ENCODE data around the gene WWTR1.
A peak's percentile ranks its signal among the peaks of the same experiment; 100 is the strongest.

WWTR1 gene

DNA sequence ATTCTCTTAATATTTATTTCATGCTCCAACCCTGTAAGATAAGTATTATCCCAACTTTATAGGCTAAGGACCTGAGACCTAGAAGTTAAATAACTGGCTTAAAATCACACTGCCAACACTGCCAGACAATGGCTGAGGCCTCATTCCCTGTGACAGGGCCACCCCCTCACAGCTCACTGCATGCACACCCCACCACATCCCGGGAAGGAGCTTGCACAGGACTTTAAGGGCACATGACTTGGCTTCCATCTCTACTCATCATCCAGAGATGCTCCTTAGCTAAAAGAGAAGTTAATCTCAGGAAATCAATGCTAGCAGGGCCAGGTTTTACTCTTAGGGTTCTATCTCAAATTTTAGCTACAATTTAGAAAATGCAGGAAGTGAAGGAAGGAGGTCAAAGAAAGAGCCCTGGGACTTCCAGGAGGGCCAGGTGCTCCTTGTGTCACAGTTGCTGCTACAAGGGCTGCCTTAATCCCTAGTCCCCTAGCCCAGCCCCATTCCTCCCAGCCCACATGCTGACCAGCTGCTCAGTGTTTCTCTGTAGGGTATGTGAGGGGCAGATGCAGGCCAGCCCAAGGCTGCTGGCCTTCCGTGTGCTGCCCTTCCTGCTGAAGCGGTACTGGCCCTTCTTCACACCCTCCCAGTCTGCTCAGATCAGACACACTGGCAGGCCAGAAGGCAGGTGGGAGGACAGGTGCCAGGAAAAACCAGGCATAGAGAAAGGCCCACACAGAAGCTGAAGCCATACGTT is 53.5 kb downstream of the WWTR1 start:
- TF ChIP-seq POLR2A (IDR thresholded peaks at IDR 0.05; ENCODE audit: low read depth, low read length) (no peak), TAF1 (IDR thresholded peaks at IDR 0.05; ENCODE audit: borderline replicate concordance, low read depth, low read length) (no peak), POLR2AphosphoS5 (IDR thresholded peaks at IDR 0.05; ENCODE audit: low read depth, low read length) (no peak)
- peak; percentile 42 for FAIRE-seq
- no peak for DNase-seq (ENCODE audit: insufficient read length)

DNA sequence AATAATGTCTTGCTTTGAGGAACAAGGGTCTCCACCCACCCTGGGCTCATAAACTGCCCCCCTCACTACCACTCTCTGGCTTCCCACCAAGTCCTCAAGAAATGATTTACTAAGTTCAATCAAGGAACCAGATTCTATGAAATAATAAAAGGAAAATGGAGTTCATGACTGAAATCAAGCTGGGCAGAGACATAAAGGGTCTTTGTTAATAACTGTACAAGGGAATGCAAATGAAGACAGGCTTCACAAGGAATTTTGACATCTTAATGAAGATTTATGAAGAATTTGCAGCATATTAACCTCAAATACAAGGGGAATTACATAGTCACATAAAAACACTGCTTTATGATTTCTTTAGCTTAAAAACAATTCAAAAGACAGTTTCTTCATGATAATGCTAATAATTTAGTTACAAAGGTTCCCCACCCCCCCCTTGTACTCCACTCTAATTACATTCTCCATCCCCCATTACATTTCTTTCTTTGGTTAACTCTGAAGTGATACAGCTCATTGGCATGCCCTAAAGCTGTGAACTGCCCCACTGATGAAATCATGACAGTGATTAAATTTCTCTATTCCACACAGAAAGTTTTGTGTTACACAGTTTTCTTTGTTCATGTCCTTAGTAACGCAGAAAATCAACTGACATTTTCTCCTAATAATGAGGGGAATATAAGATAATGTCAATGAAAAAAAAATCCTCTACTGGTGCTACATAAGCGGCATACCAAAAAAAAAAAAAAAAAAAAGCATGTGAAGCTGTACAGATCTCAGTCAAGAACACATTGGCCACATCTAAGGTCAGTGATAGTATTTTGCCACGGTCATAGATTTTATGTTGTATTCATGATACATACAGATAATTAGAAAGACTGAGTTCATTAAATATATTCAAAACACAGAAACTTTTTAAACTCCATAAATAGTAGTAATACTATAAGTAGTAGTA is 54.4 kb downstream of the WWTR1 start:
- TF ChIP-seq POLR2A (IDR thresholded peaks at IDR 0.05; ENCODE audit: low read depth, low read length) (no peak), POLR2AphosphoS5 (IDR thresholded peaks at IDR 0.05; ENCODE audit: low read depth, low read length) (no peak), TAF1 (IDR thresholded peaks at IDR 0.05; ENCODE audit: borderline replicate concordance, low read depth, low read length) (no peak)
- no peak for DNase-seq (ENCODE audit: insufficient read length)
- FAIRE-seq, result no peak

DNA sequence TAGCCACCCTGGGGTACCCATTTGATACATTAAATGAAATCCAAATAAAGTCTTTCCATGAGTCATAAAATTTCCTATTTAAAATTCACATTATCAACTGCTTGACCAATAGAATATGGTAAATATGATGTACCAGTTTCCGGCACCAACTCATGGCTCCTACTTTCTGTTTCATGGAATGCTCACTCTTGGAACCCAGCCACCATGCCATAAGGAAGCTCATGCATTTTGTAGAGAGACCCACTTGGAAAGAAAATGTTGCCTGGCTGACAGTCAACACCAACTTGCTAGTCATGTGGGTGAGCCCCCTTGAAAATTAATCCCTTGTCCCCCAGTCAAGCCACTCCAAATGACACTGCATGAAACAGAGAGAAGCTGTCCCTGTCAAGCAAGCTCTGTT is 57.2 kb downstream of the WWTR1 start:
- no peak for DNase-seq (ENCODE audit: insufficient read length)
- no peak for FAIRE-seq
- no peak for TF ChIP-seq POLR2A (IDR thresholded peaks at IDR 0.05; ENCODE audit: low read depth, low read length)
- TF ChIP-seq POLR2AphosphoS5 (IDR thresholded peaks at IDR 0.05; ENCODE audit: low read depth, low read length), result no peak
- TF ChIP-seq TAF1 (IDR thresholded peaks at IDR 0.05; ENCODE audit: borderline replicate concordance, low read depth, low read length), result no peak

DNA sequence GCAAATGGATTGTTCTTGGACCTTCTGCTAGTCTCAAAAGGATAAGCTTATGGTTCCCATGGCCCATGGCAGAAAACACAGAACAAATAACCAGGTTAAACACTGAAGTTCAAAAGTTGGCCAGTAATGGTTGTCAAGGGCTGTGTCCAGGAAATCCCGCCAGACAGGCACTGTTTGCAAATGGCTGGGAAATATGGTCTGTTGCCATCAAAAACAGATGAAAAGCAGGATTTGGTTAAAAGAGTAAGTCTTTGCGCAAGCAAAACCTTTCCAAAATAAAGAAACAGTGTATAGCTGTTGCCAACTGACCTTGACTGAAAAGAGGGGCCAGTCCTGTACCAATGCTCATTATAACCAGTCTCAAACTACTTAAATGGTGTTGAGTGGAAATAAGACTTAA is 58.6 kb downstream of the WWTR1 start:
- FAIRE-seq (no peak), DNase-seq (ENCODE audit: insufficient read length) (no peak)
- no peak for TF ChIP-seq POLR2A (IDR thresholded peaks at IDR 0.05; ENCODE audit: low read depth, low read length)
- no peak for TF ChIP-seq POLR2AphosphoS5 (IDR thresholded peaks at IDR 0.05; ENCODE audit: low read depth, low read length)
- TF ChIP-seq TAF1 (IDR thresholded peaks at IDR 0.05; ENCODE audit: borderline replicate concordance, low read depth, low read length), result no peak

DNA sequence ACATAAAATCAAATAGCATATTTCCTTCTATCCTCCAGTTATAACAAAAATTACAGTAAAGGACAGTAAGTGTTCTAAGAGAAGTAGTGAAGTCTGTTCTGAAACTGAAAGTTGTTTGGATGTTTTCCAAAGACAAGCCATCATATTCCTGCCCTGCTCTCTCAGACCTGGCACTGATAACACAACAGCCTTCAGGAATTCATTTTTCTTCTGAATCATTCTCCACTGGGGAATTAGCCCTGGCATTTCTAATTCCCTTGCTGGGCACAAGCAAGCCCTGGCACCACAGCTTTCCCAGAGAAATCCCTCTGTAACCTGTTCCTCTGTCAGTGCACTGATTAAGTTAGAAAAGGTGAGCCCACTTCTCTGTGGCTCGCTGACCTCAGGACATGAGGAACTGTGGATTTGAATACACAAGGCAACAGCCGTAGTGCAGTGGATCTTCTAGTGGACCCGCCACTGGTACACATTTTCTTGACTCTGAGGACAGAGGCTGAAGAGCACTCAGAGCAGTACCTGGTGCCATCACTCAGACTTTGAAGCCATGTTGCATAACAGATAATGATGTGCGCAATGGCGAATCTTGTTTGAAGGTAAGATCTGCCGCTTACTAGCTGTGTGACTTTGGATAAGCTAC is 61.6 kb downstream of the WWTR1 start:
- TF ChIP-seq TAF1 (IDR thresholded peaks at IDR 0.05; ENCODE audit: borderline replicate concordance, low read depth, low read length) (no peak), POLR2AphosphoS5 (IDR thresholded peaks at IDR 0.05; ENCODE audit: low read depth, low read length) (no peak), POLR2A (IDR thresholded peaks at IDR 0.05; ENCODE audit: low read depth, low read length) (no peak)
- FAIRE-seq (no peak), DNase-seq (ENCODE audit: insufficient read length) (no peak)

DNA sequence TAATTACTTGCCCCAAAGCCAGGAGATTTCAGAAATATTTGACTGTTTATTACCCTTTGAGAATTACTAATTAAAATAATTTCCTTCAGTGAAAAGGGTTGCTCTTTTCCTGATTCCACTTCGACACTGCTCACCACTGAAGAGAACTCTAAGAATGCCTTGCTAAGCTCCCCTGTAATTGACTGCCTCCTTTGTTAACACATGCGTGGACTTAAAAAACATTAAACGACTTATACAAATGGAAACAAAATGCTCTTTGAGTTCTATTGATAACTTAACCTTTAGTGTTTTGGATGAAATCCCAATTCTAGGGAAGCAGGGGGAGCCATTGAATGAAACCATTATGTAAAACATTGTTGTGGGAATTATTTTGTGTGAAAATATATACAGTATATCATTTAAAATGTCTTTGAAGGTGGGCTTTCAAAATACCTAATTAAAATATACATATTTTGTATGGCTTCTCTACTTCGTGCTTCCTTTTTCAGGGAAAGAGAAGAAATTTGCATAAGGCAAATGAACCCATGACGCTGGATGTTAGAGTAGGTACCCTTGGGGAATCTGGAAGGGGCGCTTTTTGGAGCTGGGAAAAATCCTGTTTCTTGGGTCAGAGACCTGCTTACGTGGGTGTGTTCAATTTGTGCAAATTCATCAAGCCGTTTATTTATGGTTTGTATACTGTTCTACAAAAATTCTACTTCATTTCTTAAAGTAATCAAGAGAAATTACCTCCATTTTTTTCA is 64.2 kb downstream of the WWTR1 start:
- DNase-seq (ENCODE audit: insufficient read length), result no peak
- FAIRE-seq, result no peak
- TF ChIP-seq POLR2A (IDR thresholded peaks at IDR 0.05; ENCODE audit: low read depth, low read length) (no peak), TAF1 (IDR thresholded peaks at IDR 0.05; ENCODE audit: borderline replicate concordance, low read depth, low read length) (no peak), POLR2AphosphoS5 (IDR thresholded peaks at IDR 0.05; ENCODE audit: low read depth, low read length) (no peak)

DNA sequence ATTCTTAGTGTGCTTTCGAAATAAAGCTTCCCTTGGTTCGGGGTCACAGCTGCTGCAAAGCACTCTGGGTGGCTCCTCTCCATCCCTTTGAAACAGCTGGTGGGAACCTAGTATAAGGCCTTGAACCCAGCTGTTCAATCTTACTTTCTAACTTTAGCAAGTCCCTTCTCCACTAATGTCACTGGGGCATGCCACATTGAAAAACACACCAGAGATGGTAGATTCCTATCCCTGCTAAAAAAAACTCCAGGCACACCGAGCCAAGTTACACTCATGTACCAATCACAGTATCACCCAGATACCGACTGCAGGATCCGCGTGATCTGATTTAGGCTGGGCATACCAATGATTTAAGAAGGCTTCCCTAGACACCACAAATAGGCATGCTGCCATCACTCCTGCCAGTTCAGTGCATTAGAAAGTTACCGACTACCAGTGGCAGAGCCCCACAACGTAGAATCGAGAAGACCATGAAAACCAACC is 65.0 kb downstream of the WWTR1 start:
- TF ChIP-seq POLR2A (IDR thresholded peaks at IDR 0.05; ENCODE audit: low read depth, low read length) (no peak), POLR2AphosphoS5 (IDR thresholded peaks at IDR 0.05; ENCODE audit: low read depth, low read length) (no peak), TAF1 (IDR thresholded peaks at IDR 0.05; ENCODE audit: borderline replicate concordance, low read depth, low read length) (no peak)
- no peak for DNase-seq (ENCODE audit: insufficient read length)
- FAIRE-seq, result peak; percentile 51

DNA sequence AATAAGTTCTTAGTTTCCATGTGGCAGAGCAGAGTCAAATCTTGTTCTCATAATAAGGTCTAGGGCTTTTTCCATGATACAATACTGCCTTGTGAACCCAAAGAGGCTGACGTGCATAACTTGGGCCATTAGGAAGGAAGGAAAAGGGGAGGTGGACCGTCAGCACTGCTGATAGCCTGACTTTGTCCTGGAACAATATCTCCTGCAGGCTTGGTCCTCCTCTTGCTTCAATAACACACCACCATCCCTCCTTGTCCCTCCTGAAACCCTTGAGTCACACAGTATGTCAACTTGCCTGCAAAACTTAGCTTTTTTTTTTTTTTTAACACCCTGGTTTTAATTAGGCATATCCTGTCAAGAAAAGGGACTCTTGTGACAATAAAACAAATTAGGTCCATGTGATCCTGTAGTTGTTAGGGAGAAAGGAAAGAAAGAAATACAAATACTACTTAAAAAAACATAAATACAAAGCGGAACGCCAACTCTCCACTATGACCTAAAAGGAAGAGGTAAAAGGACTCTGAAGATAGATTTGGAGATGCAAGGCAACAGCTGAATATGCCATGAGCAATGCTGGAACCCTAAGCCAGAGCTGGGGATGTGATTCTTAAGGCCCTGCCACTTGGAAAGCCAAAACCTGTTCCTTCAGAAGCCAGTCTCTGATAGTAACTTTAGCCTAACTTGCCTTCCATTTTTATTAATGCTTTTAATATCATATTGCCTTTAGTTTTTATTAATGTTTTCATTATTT is 67.0 kb downstream of the WWTR1 start:
- DNase-seq (ENCODE audit: insufficient read length) (no peak), FAIRE-seq (no peak)
- no peak for TF ChIP-seq TAF1 (IDR thresholded peaks at IDR 0.05; ENCODE audit: borderline replicate concordance, low read depth, low read length)
- TF ChIP-seq POLR2A (IDR thresholded peaks at IDR 0.05; ENCODE audit: low read depth, low read length), result no peak
- no peak for TF ChIP-seq POLR2AphosphoS5 (IDR thresholded peaks at IDR 0.05; ENCODE audit: low read depth, low read length)

DNA sequence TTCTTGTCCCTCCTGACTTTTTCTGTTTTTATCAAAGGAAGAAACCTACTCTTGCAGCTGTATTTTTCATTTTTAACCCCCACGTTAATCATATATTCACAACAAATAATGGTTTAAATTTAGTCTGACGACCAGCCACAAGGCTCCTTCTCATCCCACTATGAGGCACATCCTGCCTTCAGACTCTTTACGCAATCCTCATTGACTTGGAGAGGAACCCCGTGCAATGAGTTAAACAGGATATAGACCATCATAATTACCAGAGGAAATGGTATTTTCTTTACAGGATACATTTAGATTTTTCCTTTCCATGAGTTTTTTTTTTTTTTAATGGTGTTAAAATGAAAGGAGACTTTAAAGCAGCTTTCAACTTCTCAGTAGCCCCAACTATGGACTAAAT is 68.5 kb downstream of the WWTR1 start:
- FAIRE-seq (no peak), DNase-seq (ENCODE audit: insufficient read length) (no peak)
- TF ChIP-seq POLR2A (IDR thresholded peaks at IDR 0.05; ENCODE audit: low read depth, low read length) (no peak), POLR2AphosphoS5 (IDR thresholded peaks at IDR 0.05; ENCODE audit: low read depth, low read length) (no peak)

DNA sequence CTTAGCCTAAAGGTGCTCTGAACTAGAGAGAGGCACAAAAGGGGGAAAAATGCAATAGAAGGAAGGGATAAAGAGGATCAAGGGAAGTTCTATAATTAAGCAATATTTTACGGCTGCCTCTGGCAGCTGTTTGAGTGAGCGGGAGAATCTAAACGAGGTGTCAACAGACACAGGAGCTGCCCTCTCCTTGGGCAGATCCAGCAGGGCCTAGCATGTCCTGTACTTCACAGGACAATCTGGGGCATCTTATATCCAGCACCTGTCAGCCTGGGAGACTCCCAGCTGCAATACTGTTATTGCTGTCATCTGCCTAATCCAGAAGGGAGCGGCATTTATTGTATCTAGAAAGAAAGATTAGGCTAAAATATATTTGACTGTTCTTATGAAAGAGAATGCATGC is 68.9 kb downstream of the WWTR1 start:
- FAIRE-seq (no peak), DNase-seq (ENCODE audit: insufficient read length) (no peak)
- TF ChIP-seq TAF1 (IDR thresholded peaks at IDR 0.05; ENCODE audit: borderline replicate concordance, low read depth, low read length) (no peak), POLR2A (IDR thresholded peaks at IDR 0.05; ENCODE audit: low read depth, low read length) (no peak), POLR2AphosphoS5 (IDR thresholded peaks at IDR 0.05; ENCODE audit: low read depth, low read length) (no peak)

Measured in GM12892 (cell line).